Stomach smooth muscle (tissue), 2 donors: Measurements from ENCODE around the gene GPATCH2.

Source experiments
- H3K27ac ChIP-seq: one replicate; pipeline ENCODE4 v1.7.0; 2013; ENCODE audit warnings: mild to moderate bottlenecking, low read length, inconsistent platforms
- H3K27me3 ChIP-seq, 2 donors: one replicate each; pipeline ENCODE4 v1.7.0; 2013; ENCODE audit warnings: low read length in 2 of 2; ENCODE audit not compliant: insufficient read depth in 2 of 2, control insufficient read depth in 1 of 2
- H3K36me3 ChIP-seq, 2 donors: one replicate each; pipeline ENCODE4 v1.7.0; 2013; ENCODE audit warnings: low read length in 2 of 2; ENCODE audit not compliant: control insufficient read depth in 2 of 2, insufficient read depth in 2 of 2
- H3K4me1 ChIP-seq: one replicate; pipeline ENCODE4 v1.7.0; 2013; ENCODE audit warnings: low read length; ENCODE audit not compliant: control insufficient read depth, insufficient read depth
- H3K4me3 ChIP-seq, 2 donors: one replicate each; pipeline ENCODE4 v1.7.0; 2013; ENCODE audit warnings: low read length in 2 of 2
- H3K9ac ChIP-seq, 2 donors: one replicate each; pipeline ENCODE4 v1.7.0; 2013; ENCODE audit warnings: low read length in 2 of 2, mild to moderate bottlenecking in 1 of 2
- H3K9me3 ChIP-seq, 2 donors: one replicate each; pipeline ENCODE4 v1.7.0; 2013; ENCODE audit warnings: low read length in 2 of 2; ENCODE audit not compliant: control insufficient read depth in 2 of 2
- donor health status: healthy.
- donor health status: Pancreatic carcinoma.

GPATCH2 gene

DNA sequence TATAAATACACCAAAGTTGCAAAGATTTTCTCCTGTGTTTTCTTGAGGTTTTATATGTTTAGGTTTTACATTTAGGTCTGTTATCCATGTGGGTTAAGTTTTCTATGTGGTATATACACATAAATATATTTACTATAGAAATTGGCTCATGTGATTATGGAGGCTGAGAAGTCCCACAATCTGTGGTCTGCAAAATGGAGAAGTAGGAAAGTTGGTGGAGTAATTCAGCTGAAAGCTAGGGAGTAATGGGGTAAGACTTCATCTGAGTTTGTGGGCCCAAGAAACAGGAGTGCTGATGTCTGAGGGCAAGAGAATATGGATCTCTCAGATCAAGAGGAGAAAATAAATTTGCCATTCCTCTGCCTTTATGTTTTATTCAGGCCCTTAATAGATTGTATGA is 146.0 kb downstream of the GPATCH2 start:
- no peak overlapping the region for H3K4me3 ChIP-seq
- H3K4me1 ChIP-seq = no peaks in the 10 kb centered on the region
- no peak overlapping the region for H3K9ac ChIP-seq
- peaks cover 2 to 6% of the 10 kb centered on the region in 2 donors for H3K36me3 ChIP-seq
- no peaks in the 10 kb centered on the region for H3K27me3 ChIP-seq
- H3K9me3 ChIP-seq = peaks cover 0 to 2% of the 10 kb centered on the region in 2 donors
- H3K27ac ChIP-seq = no peak overlapping the region

DNA sequence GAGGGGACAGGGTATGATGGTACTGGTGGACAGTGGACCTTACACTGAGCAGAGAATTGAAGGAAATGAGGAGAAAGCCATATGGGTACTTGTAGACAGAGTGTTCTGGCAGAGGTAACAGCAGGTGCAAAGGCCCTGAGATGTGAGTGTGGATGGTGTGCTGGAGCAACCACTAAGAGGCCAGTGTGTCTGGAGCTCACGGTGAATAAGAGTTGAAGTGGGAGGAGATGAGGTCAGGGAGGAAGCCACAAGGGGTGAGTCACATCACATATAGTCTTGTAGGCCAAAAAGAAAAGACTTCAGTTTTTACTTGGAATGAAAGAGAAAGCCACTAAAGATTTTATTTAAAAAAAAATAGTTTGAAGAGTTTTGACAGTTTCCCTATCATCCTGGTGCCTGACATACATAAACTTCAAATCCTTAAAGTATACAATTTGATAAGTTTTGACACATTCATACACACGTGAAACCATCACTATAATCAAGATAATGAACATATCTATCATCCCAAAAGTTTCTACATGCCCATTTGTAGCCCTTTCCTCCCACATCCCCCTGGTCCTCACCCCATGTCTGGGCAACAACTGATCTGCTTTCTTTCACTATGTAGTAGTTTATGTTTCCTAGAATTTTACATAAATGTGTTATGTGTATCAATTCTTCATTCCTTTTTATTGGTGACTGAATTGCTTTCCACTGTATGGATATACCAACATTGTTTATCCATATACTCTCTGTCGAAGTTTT is 148.4 kb downstream of the GPATCH2 start:
- Histone ChIP-seq H3K9me3 (peaks cover 0 to 2% of the 10 kb centered on the region in 2 donors), H3K4me1 (no peaks in the 10 kb centered on the region), H3K36me3 (peaks cover 2 to 6% of the 10 kb centered on the region in 2 donors), H3K27ac (no peak overlapping the region), H3K27me3 (no peaks in the 10 kb centered on the region), H3K4me3 (no peak overlapping the region), H3K9ac (no peak overlapping the region)

DNA sequence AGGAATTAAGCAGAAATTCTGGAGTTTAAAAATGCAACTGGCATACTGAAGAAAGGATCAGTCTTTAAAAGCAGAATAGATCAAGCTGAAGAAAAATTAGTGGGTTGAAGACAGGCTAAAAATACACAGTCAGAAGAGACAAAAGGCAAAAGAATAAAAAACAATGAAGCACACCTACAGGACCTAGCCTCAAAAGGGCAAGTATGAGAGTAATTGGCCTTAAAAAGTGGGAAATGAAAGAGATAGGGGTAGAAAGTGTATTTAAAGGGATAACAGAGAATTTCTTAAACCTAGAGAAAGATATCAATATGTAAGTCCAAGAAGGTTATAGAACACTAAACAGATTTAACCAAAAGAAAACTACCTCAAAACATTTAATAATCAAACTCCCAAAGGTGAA is 152.4 kb downstream of the GPATCH2 start:
- Histone ChIP-seq H3K4me1 (no peaks in the 10 kb centered on the region), H3K27me3 (no peaks in the 10 kb centered on the region), H3K9ac (no peak overlapping the region), H3K4me3 (no peak overlapping the region), H3K36me3 (peaks cover 2 to 6% of the 10 kb centered on the region in 2 donors), H3K27ac (no peak overlapping the region), H3K9me3 (peaks cover 0 to 2% of the 10 kb centered on the region in 2 donors)

DNA sequence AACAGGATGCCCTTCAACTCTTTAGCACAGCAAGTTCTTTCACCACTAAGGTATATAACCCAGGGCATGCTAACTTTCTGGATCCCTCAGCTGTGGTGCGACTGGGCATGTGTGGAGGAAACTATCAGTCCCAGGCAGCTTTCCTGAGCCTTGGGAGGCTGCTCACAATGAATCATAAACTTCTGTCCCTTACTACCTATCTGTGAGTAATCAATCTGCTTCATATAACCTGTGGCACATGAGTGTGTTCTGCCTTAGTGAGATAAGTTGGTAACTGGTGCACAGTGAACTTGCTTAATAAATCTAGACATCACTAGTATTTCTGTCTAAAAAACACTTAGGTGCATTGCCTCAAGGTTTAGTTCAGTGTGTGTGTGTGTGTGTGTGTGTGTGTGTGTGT is 158.0 kb downstream of the GPATCH2 start:
- no peaks in the 10 kb centered on the region for H3K9me3 ChIP-seq
- H3K4me1 ChIP-seq = no peaks in the 10 kb centered on the region

DNA sequence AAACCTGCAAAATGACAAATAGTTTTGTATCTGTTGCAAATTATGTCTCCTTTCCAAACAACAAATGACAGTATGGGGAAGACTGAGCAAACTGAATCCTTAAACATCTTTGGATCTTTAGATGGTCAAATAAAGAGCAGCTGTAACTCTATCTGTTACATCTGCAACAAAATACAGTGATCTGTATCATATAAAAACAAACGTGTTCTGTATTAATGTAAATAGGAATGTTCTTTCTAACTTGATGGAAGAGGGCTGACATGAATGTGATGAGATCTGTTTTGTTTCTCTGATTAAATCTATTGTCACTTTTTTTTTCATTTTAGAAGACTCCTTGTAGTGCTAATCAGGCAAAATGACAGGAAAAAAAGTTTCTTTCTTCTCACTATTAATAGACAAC is 159.5 kb downstream of the GPATCH2 start:
- H3K27ac ChIP-seq = no peak overlapping the region
- H3K4me3 ChIP-seq = no peak overlapping the region
- H3K9me3 ChIP-seq = no peaks in the 10 kb centered on the region
- no peaks in the 10 kb centered on the region for H3K27me3 ChIP-seq
- no peaks in the 10 kb centered on the region for H3K4me1 ChIP-seq
- H3K36me3 ChIP-seq = no peaks in the 10 kb centered on the region
- no peak overlapping the region for H3K9ac ChIP-seq

More for the DNA sequence above, 158.0 kb downstream of the GPATCH2 start:
- Histone ChIP-seq H3K4me3 (no peak overlapping the region), H3K27ac (no peak overlapping the region), H3K27me3 (no peaks in the 10 kb centered on the region), H3K9ac (no peak overlapping the region), H3K36me3 (no peaks in the 10 kb centered on the region)

DNA sequence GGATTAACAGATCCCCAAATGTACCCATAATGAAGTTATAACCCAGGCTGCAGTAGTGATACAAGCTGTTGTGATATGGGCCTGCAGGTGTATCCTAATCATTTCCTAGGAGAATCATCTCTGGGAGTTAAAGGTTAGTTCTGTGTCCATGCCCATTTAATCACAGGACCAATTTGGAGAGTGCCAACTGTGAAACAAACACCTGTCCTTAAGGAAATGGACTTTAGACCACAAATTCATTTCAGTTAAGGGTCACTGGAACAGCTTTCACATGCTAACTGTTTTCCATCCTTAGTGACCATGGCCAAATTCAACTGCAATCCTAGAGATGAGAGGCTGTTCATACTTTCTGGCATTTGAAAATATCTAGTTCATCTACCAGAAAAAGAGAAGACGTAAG is 160.9 kb downstream of the GPATCH2 start:
- peaks cover 0 to 8% of the 10 kb centered on the region in 2 donors for H3K9me3 ChIP-seq
- no peaks in the 10 kb centered on the region for H3K36me3 ChIP-seq
- H3K9ac ChIP-seq = no peak overlapping the region
- H3K4me1 ChIP-seq = no peaks in the 10 kb centered on the region
- H3K4me3 ChIP-seq = no peak overlapping the region
- no peak overlapping the region for H3K27ac ChIP-seq
- no peaks in the 10 kb centered on the region for H3K27me3 ChIP-seq

GRCh38 chr1:217465102-217465501 is 165.8 kb downstream of the GPATCH2 start:
- Histone ChIP-seq H3K9ac (no peak overlapping the region), H3K9me3 (peaks cover 0 to 8% of the 10 kb centered on the region in 2 donors), H3K4me3 (no peak overlapping the region), H3K27me3 (no peaks in the 10 kb centered on the region), H3K27ac (no peak overlapping the region), H3K36me3 (no peaks in the 10 kb centered on the region), H3K4me1 (no peaks in the 10 kb centered on the region)

DNA sequence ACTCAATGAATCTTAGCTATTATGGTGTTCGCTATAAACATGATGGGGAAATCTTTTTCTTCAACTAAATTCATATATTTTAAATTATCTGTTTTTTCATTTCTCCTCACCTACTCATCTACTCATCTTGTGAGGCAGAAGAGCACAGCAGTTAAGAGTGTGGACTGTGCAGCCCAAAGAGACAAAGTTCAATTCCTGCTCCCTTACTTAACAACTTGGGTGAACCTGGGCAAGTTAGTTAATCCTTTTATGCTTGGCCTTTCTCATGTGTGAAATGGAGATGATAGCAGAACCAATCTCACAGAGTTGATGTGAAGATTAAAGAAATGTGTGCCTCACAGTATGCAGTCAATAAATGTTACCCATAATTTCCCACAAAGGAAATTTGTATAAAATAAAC is 168.2 kb downstream of the GPATCH2 start:
- Histone ChIP-seq H3K4me1 (no peaks in the 10 kb centered on the region), H3K9ac (no peak overlapping the region), H3K4me3 (no peak overlapping the region), H3K27me3 (no peaks in the 10 kb centered on the region), H3K9me3 (peaks cover 0 to 8% of the 10 kb centered on the region in 2 donors), H3K27ac (no peak overlapping the region), H3K36me3 (no peaks in the 10 kb centered on the region)

GRCh38 chr1:217462159-217462558 is 168.7 kb downstream of the GPATCH2 start:
- Histone ChIP-seq H3K9ac (no peak overlapping the region), H3K36me3 (no peaks in the 10 kb centered on the region), H3K4me1 (no peaks in the 10 kb centered on the region), H3K4me3 (no peak overlapping the region), H3K27ac (no peak overlapping the region), H3K9me3 (peaks cover 0 to 8% of the 10 kb centered on the region in 2 donors), H3K27me3 (no peaks in the 10 kb centered on the region)

GRCh38 chr1:217457016-217457415 is 173.9 kb downstream of the GPATCH2 start:
- no peak overlapping the region for H3K9ac ChIP-seq
- H3K27ac ChIP-seq = no peak overlapping the region
- H3K4me1 ChIP-seq = no peaks in the 10 kb centered on the region
- H3K4me3 ChIP-seq = no peak overlapping the region
- peaks cover 0 to 4% of the 10 kb centered on the region in 2 donors for H3K36me3 ChIP-seq
- no peaks in the 10 kb centered on the region for H3K9me3 ChIP-seq
- H3K27me3 ChIP-seq = no peaks in the 10 kb centered on the region

DNA sequence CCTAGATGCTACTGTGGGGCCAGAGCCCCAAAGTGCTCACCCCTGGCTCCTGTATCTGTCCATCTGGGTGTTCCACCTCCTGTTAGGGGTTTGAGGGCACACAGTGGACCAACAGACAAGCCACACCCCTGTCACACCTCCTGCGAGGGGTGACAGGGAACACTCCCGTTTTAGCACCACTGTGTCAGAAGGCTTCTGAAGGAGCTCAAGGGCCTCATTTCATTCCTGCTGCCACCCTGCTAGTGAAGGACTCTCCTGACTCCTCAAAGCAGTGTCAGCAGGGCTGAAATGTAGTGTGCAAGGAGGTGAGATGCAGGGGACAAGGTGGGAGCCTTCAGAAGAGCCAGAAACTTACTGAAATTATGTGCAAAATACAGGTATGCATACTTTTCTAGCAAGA is 174.6 kb downstream of the GPATCH2 start:
- no peak overlapping the region for H3K27ac ChIP-seq
- peaks cover 0 to 4% of the 10 kb centered on the region in 2 donors for H3K36me3 ChIP-seq
- H3K9me3 ChIP-seq = no peaks in the 10 kb centered on the region
- H3K27me3 ChIP-seq = no peaks in the 10 kb centered on the region
- no peaks in the 10 kb centered on the region for H3K4me1 ChIP-seq
- no peak overlapping the region for H3K9ac ChIP-seq
- no peak overlapping the region for H3K4me3 ChIP-seq
